GM19351 (cell line): Measurements from ENCODE around the gene MGP.

Source experiments
- ATAC-seq: cut with Tn5 transposase; IDR thresholded peaks from one replicate; pipeline ENCODE4 v1.9.1; 2021; ENCODE audit warnings: mild to moderate bottlenecking, moderate library complexity; ENCODE audit not compliant: unreplicated experiment

Gene MGP

DNA sequence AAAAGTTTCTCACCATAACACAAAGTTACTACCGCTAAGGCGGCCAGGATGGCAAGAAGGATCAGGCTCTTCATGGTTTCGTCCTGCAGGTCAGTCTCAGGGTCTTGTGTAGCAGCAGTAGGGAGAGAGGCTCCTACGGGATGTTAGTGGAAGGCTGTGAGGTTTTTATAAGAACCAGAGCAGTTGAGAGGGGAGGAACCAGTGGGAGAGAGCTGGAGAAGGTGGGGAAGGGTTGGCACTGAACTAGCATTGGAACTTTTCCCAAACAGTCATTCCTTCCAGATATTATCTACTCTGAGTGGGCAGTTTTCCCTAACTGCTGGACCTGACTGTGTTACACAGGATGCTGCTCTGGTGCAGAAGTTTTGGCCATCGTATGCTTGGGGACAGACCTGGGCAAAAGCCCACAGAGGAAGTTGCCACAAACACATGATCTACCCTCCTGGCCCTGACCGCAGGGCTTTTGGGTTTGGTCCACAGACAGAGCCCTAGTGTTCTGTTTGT lies at the start of gene MGP:
MGP (minus strand) TSS at position 137 of the 504 bp plus-strand sequence; CDS start at position 74, 63 bp downstream.
- ATAC-seq, result no peak

DNA sequence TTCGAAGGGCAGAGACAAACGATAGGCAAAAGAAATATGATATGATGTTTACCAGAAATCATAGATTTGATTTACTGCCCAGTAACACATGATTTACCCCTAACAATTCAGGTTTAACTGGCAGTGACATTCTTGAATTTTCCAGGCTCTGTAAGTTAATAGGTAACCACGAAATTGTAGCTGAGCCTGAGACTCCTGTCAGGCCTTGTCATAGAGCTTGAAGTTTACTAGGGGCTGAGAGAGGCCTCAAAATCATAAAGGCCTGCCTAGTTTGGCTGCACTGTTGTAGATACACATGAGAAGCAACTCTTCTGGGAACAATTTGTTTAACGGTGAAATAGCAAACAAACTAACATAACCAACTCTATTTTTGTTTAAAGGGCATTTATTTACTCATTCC lies 49.4 kb upstream of the MGP start:
- no peak for ATAC-seq

DNA sequence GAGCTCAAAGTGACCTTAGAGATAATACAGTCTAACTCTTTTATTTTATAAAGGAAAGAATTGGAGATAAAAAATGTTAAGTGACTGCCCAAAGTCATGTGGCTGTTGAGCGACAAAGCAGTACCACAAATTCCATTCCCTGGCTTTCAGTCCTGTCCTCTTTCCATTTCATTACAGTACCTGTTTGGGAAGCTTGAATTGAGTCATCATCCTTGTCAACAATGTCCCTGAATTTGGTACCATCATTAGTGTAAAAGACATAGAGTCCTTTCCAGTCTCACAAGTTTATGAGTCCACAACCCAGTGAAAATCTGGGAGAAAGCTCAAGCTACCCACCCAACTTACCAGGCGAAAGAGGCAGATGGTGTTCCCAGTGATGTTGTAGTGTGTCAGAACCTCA lies 48.9 kb upstream of the MGP start:
- no peak for ATAC-seq

GRCh38 chr12:14931791-14932560 lies 46.3 kb upstream of the MGP start:
- no peak for ATAC-seq

DNA sequence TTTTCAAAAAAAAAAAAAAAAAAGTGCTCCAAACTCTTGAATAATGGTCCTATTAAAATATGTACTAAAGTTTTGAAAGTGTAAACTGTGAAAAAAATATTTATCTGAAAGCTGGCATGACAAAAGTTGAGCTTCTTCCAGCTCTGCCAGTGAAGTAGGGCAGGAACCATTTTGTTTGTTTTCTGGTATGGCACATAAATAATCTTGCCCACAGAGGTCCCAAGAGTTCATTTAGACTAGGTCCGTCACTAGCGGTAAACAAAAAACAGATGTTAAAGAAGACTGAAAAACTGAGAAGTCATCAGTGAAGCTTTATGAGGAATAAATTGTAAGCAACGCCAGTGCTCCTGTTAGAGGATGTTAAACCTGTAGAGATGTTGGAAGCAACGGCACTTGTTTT lies 45.7 kb upstream of the MGP start:
- no peak for ATAC-seq

GRCh38 chr12:14930299-14930698 lies 44.6 kb upstream of the MGP start:
- ATAC-seq, result no peak

DNA sequence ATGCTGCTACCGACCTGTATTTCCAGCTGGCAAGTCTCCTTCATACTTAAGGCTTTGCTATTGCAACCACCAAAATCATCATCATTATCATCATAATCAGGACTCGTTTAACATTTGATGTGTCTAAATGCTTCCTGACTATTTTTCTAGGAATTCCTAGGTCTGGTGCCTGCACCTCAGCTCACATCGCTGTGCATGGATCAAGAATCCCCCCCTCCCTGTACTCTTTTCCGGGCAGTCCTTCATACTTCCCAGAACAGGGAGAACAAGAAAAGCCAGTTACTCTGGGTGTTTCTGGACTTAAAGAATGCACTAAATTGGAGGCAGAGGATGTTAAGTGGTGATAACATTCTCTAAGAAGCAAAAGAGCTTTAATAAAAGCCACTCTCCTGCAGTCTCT lies 43.3 kb upstream of the MGP start:
- ATAC-seq, result no peak

GRCh38 chr12:14927267-14927666 lies 41.6 kb upstream of the MGP start:
- no peak for ATAC-seq

DNA sequence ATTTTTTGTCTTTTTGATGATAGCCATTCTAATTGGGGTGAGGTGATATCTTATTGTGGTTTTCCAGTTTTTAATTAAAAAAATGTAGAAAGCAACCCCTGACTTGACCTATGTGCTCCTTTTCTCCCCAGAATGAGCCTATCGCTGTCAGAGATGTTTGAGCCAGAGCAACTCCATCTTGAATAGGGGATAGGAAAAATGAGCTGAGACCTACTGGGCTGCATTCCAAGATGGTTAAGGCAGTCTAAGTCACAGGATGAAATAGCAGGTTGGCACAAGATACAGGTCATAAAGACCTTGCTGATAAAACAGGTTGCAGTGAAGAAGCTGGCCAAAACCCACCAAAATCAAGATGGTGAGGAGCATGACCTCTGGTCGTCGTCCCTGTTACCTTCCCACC lies 38.9 kb upstream of the MGP start:
- no peak for ATAC-seq

GRCh38 chr12:14923944-14924343 lies 38.3 kb upstream of the MGP start:
- no peak for ATAC-seq

DNA sequence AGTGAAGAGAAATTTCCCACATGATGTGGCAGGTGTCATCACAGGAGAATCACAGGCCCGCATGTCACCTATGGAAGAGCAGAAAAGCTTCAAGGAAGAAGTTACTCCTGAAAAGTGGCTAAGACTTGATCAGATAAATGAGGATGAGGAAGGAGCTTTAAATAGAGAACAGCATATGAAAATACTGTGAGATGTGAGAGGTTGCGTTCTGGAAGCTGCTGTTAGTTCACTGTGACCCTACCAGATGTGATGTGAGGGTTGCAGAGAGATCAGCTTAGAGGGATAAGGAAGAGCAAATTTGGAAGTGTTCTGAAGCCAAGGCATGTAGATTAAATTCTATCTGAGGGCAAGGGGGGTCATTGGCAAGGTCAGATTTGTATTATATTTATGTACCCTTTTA lies 35.6 kb upstream of the MGP start:
- peak; percentile 73 for ATAC-seq

- peak; percentile 77 for ATAC-seq
These were observed 34.9 kb upstream of the MGP start for GRCh38 chr12:14920475-14921126.

GRCh38 chr12:14919455-14919854 lies 33.8 kb upstream of the MGP start:
- no peak for ATAC-seq

DNA sequence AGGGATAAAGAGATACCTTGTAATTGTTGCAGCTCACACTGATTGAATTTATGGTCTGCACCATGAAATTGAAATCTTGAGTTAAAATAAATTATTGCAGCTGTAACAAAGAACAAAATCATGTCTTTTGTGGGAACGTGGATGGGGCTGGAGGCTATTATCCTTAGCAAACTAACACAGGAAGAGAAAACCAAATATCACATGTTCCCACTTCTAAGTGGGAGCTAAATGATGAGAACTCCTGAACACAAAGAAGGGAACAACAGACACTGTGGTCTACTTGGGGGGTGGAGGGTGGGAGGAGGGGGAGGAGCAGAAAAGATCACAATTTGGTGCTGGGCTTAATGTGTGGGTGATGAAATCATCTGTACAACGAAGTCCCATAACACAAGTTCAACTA lies 30.1 kb upstream of the MGP start:
- no peak for ATAC-seq

GRCh38 chr12:14913381-14913781 lies 27.7 kb upstream of the MGP start:
- no peak for ATAC-seq

DNA sequence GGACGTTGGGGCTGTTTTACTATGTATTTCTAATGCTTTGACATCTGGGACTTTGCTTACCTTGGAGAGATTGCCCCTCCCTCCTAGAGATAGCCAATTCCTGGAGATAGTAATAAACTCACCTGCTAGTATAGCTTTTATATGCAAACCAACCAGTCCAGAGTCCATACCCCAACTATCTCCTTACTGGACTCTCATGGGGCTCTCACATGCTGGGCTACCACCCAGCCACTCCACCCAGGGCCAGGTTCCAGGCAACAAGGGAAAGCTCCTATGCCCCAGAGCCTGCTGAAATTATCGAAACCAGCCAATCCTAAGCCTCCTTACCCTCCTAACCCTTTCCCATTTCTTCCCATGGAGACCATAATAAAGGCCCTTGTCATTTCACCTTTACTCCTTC lies 25.5 kb upstream of the MGP start:
- ATAC-seq, result no peak

DNA sequence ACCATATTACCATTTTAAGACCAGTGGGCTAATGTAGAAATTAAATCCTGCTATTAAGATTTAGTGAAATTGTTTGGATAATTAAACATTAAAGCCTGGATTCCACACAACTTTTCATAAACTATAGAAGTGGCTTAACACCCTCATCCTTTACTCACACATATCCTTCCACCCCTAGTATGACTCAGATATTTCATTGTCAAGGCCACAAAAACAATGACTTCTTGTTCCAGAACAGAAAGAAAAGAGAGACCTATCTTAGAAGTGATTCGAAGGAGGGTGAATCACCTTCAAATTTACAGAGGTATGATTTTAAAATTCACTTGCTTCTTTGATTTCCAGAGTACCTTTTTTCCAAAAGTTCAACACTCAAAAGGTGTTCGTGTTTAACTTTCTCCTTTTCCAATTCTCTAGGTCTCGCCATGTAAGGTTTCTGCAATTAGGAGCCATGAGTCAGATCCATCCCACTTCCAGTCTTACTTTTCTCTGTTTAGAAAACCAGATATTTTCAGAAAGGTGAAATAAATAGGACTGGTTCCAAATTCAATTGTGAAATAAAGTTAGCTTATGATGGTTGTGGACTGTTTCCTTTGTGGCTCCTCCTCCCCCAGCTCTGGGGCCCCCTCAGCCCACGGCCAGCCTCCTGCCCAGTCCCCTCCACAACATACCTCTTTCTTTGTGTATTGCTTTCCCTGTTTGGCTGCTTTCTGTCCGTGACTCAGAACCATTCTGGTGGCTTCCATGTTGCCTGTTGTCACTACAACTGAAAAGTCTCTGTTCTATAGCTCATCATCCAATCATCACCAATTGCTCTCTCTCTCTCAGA lies 24.6 kb upstream of the MGP start:
- no peak for ATAC-seq

- no peak for ATAC-seq
These were observed 22.3 kb upstream of the MGP start for GRCh38 chr12:14907953-14908352.

- no peak for ATAC-seq
These were observed 20.5 kb upstream of the MGP start for GRCh38 chr12:14906114-14906513.

DNA sequence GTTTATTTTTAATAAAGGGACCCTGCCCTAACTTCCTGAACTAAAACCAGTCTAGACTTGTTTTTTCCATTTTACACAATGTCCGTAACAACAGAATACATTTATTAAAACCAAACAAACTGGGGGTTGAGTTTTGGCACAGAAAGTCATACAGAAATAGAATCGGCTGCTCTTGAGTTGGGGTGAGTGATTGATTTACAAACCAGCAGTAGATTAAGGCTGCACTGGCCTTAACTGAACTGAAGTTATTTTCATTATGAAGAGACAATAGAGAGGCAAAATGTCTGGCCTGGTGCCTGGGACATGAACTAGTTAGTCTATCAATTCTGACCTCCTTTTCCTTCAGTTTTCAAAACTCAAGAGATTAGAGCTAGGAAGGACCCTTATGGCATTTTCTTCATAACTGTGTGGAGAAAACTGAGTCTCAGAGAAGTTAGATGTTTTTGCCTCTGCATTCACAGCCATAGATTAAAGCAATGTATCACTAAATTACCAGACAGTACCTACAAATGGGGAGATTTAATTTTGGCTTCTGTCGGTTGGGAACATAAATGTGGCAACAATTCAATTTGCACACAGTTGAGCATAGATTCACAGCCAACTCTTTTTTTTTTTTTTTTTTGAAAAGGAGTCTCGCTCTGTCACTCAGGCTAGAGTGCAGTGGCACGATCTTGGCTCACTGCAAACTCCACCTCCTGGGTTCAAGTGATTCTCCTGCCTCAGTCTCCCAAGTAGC lies 19.8 kb upstream of the MGP start:
- no peak for ATAC-seq

DNA sequence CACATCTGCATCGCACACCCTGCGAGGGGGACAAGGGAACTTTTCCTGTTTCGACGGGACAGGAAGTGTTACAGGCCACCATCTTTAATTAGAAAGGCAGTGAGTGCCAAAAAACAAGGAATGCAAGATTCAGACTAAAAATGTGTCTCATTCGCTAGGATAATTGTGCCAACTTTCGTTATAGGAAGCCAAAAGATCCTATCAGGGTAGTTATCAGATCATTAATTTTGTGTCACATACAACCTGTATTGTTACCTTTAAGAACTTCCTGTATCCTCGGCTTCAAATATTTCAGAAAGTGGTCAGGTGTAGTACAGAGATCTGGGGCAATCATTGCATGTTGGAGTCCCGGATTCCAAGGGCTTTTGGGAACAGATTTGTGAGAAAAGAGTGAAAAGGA lies 19.2 kb upstream of the MGP start:
- ATAC-seq, result no peak
